Pancreas (tissue), 10 donors: ENCODE results near the gene SUPT5H. TPM values are rescaled to one million over a fixed set of nuclear protein-coding genes. Genes with fewer than 3 reads are reported as not detected.

Experiments
- ATAC-seq, 4 donors: fragments of 200-7000 bp; cut with Tn5 transposase; one replicate each; pipeline versions ENCODE4 v1.8.0 to v1.9.1; 2020; ENCODE audit warnings: mild to moderate bottlenecking in 4 of 4, moderate library complexity in 4 of 4
- DNase-seq, 6 donors: peaks; one replicate each; pipeline ENCODE4 v3.0.0-alpha.2; 2020
- FAIRE-seq: peaks from 2 replicates; lab custom pipeline; 2012; peaks lifted over from hg19 to GRCh38; lab: Jason Lieb, UNC
- H3K27ac ChIP-seq, 4 donors: fragments of 200-600 bp; sonication (generic); 1 replicate in 3 of 4; 2 replicates in 1 of 4; pipeline versions ENCODE4 v1.5.0 to v1.8.0; 2020
- H3K27me3 ChIP-seq, 4 donors: fragments of 200-600 bp; one replicate each; pipeline ENCODE4 v1.8.0; 2021
- H3K36me3 ChIP-seq, 3 donors: fragments of 200-600 bp; sonication (generic) in 1 of 3; one replicate each; pipeline versions ENCODE4 v1.5.0 to v1.8.0; 2020 to 2021
- H3K4me1 ChIP-seq, 3 donors: fragments of 200-600 bp; one replicate each; pipeline ENCODE4 v1.8.0; 2021
- H3K4me3 ChIP-seq, 4 donors: fragments of 200-600 bp; sonication (generic) in 2 of 4; one replicate each; pipeline versions ENCODE4 v1.5.0 to v1.8.0; 2020 to 2021
- H3K9me3 ChIP-seq, 4 donors: fragments of 200-600 bp; one replicate each; pipeline ENCODE4 v1.8.0; 2021
- WGBS, 2 donors: extraction: QIAGEN DNeasy Blood & Tissue Kit; methylation state at CpG; one replicate each; pipeline ENCODE4 v1.1.7; 2013; 5-methylcytosine and 5-hydroxymethylcytosine counted together
- intact Hi-C, 3 donors: fragments of 100-400 bp; cut with DNase I; formaldehyde crosslinking; loops; one replicate each; pipeline versions ENCODE4 v1.11.1 to v1.14.2; 2022
- polyA plus RNA-seq, 2 donors: library from polyadenylated mRNA; stranded (reverse); fragments of 200-250 nt; gene quantifications; one replicate each; pipeline ENCODE4 v1.2.3, GENCODE V29; 2013
- total RNA-seq, 6 donors: library from RNA; stranded (reverse); fragmentation: NEBNext Ultra II Directional in 4 of 6; extraction: Animal tissue kit (Norgen Biotek cat#: 25700) in 4 of 6; gene quantifications; one replicate each; pipeline versions ENCODE4 v1.2.1 to v1.2.4, GENCODE V29; 2021 to 2023
- TF ChIP-seq, protein P1 (sequence below), 4 donors: fragments of 200-600 bp; sonication (generic) in 3 of 4; IDR thresholded peaks; one replicate each; pipeline versions ENCODE4 v1.5.0 to v1.8.0; 2021; ENCODE audit warnings: antibody characterized with exemption in 4 of 4
- donor health status: healthy with polysubstance abuse.
- donor health status: DM: no; HTN: no; CAD: no; lungs with moderate emphysema.
- donor health status: DM: no; HTN: no; CAD: no.
- donor health status: control.
- donor health status: control.
- donor health status: Bipolar disorder and iron deficiency.
- donor health status: DM: yes; HTN: yes; CAD: no.
- donor health status: DM: no; HTN: no; CAD: no.
- donor health status: DM: no; HTN: no; CAD: no.
- donor health status: DM: yes; HTN: yes; CAD: no.

Gene SUPT5H
- total and polyA plus RNA-seq, 8 donors, result 49.3 to 229 (median 60.7) TPM

- no peak for ATAC-seq
- FAIRE-seq, result no peak
These were observed 47.4 kb downstream of the SUPT5H start for GRCh38 chr19:39492788-39493187.

GRCh38 chr19:39494661-39495060 lies 49.3 kb downstream of the SUPT5H start:
- Histone ChIP-seq H3K9me3 (no peaks in the 10 kb centered on the region), H3K4me1 (peaks cover 6 to 8% (median 7%) of the 10 kb centered on the region in 3 donors), H3K36me3 (peaks cover 0 to 14% (median 3%) of the 10 kb centered on the region in 3 donors), H3K27ac (no peak overlapping the region), H3K27me3 (peaks cover 0 to 4% (median 2%) of the 10 kb centered on the region in 4 donors), H3K4me3 (no peak overlapping the region)
- ATAC-seq (no peak), FAIRE-seq (no peak), DNase-seq (no peak)
- intact Hi-C loops, result no loop called here
- 80 to 93% methylated on average over 5 of the region's 5 CpGs for WGBS, 2 donors
- TF ChIP-seq, protein P1, sequence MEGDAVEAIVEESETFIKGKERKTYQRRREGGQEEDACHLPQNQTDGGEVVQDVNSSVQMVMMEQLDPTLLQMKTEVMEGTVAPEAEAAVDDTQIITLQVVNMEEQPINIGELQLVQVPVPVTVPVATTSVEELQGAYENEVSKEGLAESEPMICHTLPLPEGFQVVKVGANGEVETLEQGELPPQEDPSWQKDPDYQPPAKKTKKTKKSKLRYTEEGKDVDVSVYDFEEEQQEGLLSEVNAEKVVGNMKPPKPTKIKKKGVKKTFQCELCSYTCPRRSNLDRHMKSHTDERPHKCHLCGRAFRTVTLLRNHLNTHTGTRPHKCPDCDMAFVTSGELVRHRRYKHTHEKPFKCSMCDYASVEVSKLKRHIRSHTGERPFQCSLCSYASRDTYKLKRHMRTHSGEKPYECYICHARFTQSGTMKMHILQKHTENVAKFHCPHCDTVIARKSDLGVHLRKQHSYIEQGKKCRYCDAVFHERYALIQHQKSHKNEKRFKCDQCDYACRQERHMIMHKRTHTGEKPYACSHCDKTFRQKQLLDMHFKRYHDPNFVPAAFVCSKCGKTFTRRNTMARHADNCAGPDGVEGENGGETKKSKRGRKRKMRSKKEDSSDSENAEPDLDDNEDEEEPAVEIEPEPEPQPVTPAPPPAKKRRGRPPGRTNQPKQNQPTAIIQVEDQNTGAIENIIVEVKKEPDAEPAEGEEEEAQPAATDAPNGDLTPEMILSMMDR (IDR thresholded peaks at IDR 0.05), result no peak

More at GRCh38 chr19:39492788-39493187, 47.4 kb downstream of the SUPT5H start:
- Histone ChIP-seq H3K27me3 (no peaks in the 10 kb centered on the region), H3K4me3 (no peak overlapping the region), H3K4me1 (peaks cover 0 to under 1% (median under 1%) of the 10 kb centered on the region in 3 donors), H3K27ac (no peak overlapping the region), H3K36me3 (peaks cover 0 to 26% (median 18%) of the 10 kb centered on the region in 3 donors), H3K9me3 (no peaks in the 10 kb centered on the region)
- TF ChIP-seq, protein P1 (IDR thresholded peaks at IDR 0.05), result no peak
- intact Hi-C loops, result no loop called here
- DNase-seq, result no peak
- 88 to 94% methylated on average over 3 of the region's 3 CpGs for WGBS, 2 donors

DNA sequence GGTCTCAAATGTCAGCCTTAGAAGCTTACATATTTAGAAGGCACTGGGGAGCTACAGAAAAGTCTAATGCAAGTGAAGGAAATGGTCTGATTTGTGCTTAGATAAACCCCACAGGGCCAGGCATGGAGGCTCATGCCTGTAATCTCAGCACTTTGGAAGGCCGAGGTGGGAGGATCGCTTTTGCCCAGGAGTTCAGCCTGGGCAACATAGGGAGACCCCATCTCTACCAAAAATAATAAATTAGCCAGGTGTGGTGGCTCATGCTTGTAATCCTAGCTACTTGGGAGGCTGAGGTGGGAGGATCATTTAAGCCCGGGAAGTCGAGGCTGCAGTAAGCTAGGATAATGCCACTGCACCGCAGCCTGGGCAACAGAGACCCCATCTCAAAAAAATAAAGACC lies 50.7 kb downstream of the SUPT5H start:
- Histone ChIP-seq H3K27me3 (peaks cover 0 to 4% (median 2%) of the 10 kb centered on the region in 4 donors), H3K4me1 (peaks cover 6 to 8% (median 7%) of the 10 kb centered on the region in 3 donors), H3K4me3 (no peak overlapping the region), H3K9me3 (no peaks in the 10 kb centered on the region), H3K36me3 (peaks cover 0 to 1% (median 0%) of the 10 kb centered on the region in 3 donors), H3K27ac (no peak overlapping the region)
- no peak for ATAC-seq
- TF ChIP-seq, protein P1 (IDR thresholded peaks at IDR 0.05), result no peak
- FAIRE-seq, result no peak
- DNase-seq, result no peak
- intact Hi-C loops, result no loop called here
- WGBS, 2 donors, result 53 to 79% methylated on average over 5 of the region's 5 CpGs

DNA sequence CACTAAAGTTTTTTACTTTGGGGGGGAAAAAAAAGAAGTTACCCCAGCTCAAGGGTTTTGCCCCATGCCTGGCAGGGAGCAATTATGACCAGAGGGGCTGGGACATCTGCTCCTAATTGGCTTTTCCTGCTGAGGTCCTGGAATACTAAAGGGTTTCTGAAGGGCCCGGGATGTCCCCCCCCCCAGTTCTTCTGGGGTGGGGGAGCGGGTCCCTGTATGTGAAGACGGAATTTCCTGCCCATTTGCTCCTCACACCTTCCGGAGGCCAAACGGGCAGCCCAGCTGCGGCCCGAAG lies 52.3 kb downstream of the SUPT5H start:
- Histone ChIP-seq H3K4me3 (peak overlapping the region in 2 of 4 donors; percentile 4 to 17), H3K36me3 (no peaks in the 10 kb centered on the region), H3K27me3 (peaks cover 0 to 4% (median 2%) of the 10 kb centered on the region in 4 donors), H3K4me1 (peaks cover 6 to 8% (median 7%) of the 10 kb centered on the region in 3 donors), H3K9me3 (no peaks in the 10 kb centered on the region), H3K27ac (no peak overlapping the region)
- DNase-seq (no peak), FAIRE-seq (no peak), ATAC-seq (no peak)
- intact Hi-C loops, result no loop called here
- 0% methylated on average over 7 of the region's 7 CpGs for WGBS, 2 donors
- TF ChIP-seq, protein P1 (IDR thresholded peaks at IDR 0.05), result no peak

- TF ChIP-seq, protein P1 (IDR thresholded peaks at IDR 0.05), result no peak
- peaks cover 0 to 4% (median 2%) of the 10 kb centered on the region in 4 donors for H3K27me3 ChIP-seq
- no peaks in the 10 kb centered on the region for H3K36me3 ChIP-seq
- peaks cover 6 to 8% (median 7%) of the 10 kb centered on the region in 3 donors for H3K4me1 ChIP-seq
- DNase-seq (peak in 1 of 6 donors; percentile 73), ATAC-seq (peak; percentile 60 to 83 (median 70)), FAIRE-seq (no peak)
- intact Hi-C loops, result no loop called here
- 1 to 2% methylated on average over 40 of the region's 40 CpGs for WGBS, 2 donors
- peak overlapping the region in 2 of 4 donors; percentile 4 to 17 for H3K4me3 ChIP-seq
- H3K27ac ChIP-seq, result no peak overlapping the region
- no peaks in the 10 kb centered on the region for H3K9me3 ChIP-seq
These were observed 52.8 kb downstream of the SUPT5H start for GRCh38 chr19:39497996-39498797.
